ENCODE measurements around the gene TNFRSF8.

The TNFRSF8 gene

DNA sequence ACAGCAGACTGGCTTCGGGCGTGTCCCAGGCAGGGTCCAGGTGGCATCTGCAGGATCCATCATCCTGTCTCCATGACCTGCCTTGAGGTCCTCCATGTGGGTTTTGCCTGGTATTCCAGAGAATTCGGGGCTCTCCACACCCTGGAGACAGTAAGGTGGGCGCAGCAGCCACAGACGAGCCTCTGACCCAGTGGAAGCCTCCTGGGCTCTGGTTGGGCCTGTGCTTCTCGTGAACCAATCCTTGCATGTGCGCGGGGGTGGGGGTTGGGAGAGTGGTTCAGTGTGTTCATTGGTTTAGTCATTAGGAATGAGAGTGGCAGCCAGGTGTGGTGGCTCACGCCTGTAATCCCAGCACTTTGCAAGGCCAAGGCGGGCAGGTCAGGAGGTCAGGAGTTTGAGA lies 71.6 kb downstream of the TNFRSF8 start:
- peak overlapping the region in 2 of 21 experiments; percentile 5 to 50 for H3K27ac ChIP-seq
- H3K4me3 ChIP-seq = no peak overlapping the region

DNA sequence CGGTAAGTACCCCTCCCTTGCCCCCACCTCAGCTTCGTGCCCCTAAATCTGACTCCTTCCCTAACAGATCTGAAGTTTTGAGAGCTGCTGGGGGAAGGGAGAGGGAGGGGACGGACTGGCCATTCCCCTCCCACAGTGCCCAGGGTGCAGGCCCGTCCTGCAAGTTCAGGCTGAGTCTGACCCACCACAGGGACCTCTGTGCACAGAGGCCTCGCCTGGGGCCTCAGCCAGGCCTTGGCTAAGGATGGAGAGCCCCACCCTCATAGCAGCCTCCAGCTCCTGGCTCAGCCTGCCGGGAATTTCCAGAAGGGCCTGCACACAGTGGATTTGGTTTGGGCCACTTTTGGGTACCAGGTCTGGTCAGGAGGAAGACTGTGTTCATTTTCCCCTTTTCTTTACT lies 72.5 kb downstream of the TNFRSF8 start:
- Histone ChIP-seq H3K27ac (peak overlapping the region in 4 of 21 experiments; percentile 7 to 52 (median 37)), H3K4me3 (no peak overlapping the region)

- H3K4me3 ChIP-seq = no peak overlapping the region
- peak overlapping the region in 1 of 21 experiments; percentile 17 for H3K27ac ChIP-seq
Measured at GRCh38 chr1:12136916-12137610, 74.0 kb downstream of the TNFRSF8 start.

- Histone ChIP-seq H3K4me3 (no peak overlapping the region), H3K27ac (peak overlapping the region in 2 of 21 experiments; percentile 8 to 12)
Measured at GRCh38 chr1:12138196-12139168, 75.4 kb downstream of the TNFRSF8 start.

GRCh38 chr1:12140016-12140415 lies 76.9 kb downstream of the TNFRSF8 start:
- peak overlapping the region in 3 of 21 experiments; percentile 4 to 30 (median 4) for H3K27ac ChIP-seq
- no peak overlapping the region for H3K4me3 ChIP-seq

- H3K27ac ChIP-seq = peak overlapping the region in 7 of 21 experiments; percentile 4 to 75 (median 31)
- H3K4me3 ChIP-seq = no peak overlapping the region
Measured at GRCh38 chr1:12140515-12141162, 77.5 kb downstream of the TNFRSF8 start.

- Histone ChIP-seq H3K27ac (peak overlapping the region in 5 of 21 experiments; percentile 12 to 86 (median 82)), H3K4me3 (no peak overlapping the region)
Measured at GRCh38 chr1:12141163-12141850, 78.2 kb downstream of the TNFRSF8 start.

- H3K4me3 ChIP-seq = no peak overlapping the region
- peak overlapping the region in 18 of 21 experiments; percentile 32 to 86 (median 73) for H3K27ac ChIP-seq
Measured at GRCh38 chr1:12142141-12142823, 79.2 kb downstream of the TNFRSF8 start.

DNA sequence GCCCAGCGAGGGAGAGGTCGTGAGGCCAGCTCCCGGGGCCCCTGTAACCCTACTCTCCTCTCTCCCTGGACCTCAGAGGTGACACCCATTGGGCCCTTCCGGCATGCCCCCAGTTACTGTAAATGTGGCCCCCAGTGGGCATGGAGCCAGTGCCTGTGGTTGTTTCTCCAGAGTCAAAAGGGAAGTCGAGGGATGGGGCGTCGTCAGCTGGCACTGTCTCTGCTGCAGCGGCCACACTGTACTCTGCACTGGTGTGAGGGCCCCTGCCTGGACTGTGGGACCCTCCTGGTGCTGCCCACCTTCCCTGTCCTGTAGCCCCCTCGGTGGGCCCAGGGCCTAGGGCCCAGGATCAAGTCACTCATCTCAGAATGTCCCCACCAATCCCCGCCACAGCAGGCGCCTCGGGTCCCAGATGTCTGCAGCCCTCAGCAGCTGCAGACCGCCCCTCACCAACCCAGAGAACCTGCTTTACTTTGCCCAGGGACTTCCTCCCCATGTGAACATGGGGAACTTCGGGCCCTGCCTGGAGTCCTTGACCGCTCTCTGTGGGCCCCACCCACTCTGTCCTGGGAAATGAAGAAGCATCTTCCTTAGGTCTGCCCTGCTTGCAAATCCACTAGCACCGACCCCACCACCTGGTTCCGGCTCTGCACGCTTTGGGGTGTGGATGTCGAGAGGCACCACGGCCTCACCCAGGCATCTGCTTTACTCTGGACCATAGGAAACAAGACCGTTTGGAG lies 80.0 kb downstream of the TNFRSF8 start:
- H3K27ac ChIP-seq = peak overlapping the region in 20 of 21 experiments; percentile 41 to 86 (median 71)
- no peak overlapping the region for H3K4me3 ChIP-seq

DNA sequence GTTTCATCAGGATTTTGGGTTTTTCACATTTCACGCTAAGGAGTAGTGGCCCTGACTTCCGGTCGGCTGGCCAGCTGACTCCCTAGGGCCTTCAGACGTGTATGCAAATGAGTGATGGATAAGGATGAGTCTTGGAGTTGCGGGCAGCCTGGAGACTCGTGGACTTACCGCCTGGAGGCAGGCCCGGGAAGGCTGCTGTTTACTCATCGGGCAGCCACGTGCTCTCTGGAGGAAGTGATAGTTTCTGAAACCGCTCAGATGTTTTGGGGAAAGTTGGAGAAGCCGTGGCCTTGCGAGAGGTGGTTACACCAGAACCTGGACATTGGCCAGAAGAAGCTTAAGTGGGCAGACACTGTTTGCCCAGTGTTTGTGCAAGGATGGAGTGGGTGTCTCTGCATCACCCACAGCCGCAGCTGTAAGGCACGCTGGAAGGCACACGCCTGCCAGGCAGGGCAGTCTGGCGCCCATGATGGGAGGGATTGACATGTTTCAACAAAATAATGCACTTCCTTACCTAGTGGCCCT lies 80.6 kb downstream of the TNFRSF8 start:
- Histone ChIP-seq H3K27ac (peak overlapping the region in 20 of 21 experiments; percentile 41 to 86 (median 72)), H3K4me3 (no peak overlapping the region)

DNA sequence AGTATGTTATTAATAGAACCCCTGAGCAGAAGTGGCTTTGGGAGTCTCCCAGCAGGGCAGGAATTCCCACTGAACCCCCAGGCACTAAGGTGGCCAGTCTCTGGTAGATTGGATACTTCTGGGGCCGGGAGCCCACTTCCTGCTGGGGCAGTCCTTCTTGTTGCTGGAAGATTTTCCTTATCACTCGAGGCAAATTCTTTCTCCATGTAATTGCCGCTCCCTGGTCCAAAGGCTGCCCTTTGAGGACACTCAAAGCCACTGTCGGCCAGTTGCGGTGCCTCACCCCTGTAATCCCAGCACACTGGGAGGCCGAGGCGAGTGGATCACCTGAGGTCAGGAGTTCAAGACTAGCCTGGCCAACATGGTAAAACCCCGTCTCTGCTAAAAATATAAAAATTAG lies 81.1 kb downstream of the TNFRSF8 start:
- H3K4me3 ChIP-seq = no peak overlapping the region

GRCh38 chr1:12144969-12145368 lies 81.9 kb downstream of the TNFRSF8 start:
- peak overlapping the region in 12 of 21 experiments; percentile 6 to 84 (median 72) for H3K27ac ChIP-seq
- H3K4me3 ChIP-seq = no peak overlapping the region

More for the DNA sequence above, 81.1 kb downstream of the TNFRSF8 start:
- peak overlapping the region in 19 of 21 experiments; percentile 42 to 84 (median 72) for H3K27ac ChIP-seq

DNA sequence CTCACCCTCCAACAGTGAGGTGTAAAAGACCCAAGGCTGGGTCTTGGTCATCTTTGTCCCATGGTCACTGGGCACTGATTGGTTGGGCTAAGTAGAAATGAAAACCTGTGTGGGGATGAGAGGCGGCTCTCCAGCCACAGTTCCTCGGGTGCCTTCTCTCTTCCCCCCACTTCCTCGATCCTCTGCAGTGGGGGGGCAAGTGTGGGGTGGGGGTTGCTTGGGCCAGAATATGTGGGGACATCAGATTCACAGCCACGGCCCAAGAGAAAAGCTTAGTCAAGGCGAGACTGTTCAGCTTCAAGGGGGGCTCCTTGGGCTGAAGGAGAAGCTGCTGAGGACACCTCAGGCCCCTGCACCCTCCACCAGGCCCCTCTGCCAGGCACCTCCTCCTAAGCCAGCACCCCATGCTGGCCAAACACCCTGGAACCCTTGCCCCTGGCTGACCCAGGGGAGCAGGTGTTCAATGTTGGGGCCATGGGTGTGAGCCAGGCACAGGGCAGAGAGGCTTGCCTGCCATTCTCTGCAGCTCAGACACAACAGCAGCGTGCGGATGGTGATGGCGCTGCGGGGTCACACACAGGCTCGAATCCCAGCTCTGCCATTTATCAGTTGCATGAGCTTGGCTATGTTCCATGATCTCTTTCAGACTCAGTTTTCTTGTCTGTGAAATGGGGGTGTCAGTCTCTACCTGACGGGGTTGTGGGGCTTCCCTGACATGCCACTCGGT lies 82.7 kb downstream of the TNFRSF8 start:
- H3K4me3 ChIP-seq = no peak overlapping the region
- peak overlapping the region in 9 of 21 experiments; percentile 0 to 90 (median 73) for H3K27ac ChIP-seq

DNA sequence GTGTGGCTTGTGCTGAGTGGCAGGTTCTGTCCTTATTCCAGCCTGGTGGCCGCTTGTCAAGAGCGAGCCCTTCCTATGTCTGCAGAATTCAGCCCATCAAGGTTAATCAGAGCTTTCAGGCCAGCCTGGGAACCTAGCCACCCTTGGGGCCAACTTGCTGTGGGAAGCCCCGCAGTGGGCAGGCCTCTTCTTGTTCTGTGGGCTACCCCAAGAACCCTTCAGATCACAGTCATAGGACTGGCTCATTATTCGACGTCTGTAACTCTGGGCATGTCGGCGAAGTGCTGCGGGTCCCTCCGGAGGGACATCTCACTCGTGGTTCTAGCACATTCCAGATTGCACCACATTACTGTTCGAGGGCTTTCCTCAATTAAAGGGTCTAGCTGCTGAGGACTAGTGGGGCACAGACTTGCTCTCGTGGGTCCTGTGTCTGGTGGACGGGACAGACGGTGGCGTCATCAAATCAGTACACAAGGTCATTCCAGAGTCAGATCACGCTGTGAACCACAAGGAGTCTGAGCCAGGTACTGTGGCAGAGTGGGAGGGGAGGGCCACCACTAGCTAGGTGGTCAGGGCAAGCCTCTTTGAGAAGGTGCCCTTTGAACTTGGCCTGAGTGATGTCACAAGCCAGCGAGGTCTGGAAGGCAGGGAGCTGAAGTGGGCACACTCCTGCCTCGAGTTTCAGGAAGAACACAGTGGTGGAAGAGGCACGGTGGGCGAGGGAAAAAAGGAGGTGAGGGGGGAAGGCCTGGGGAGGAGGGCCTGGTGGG lies 83.4 kb downstream of the TNFRSF8 start:
- Histone ChIP-seq H3K27ac (peak overlapping the region in 19 of 21 experiments; percentile 0 to 95 (median 68)), H3K4me3 (no peak overlapping the region)

- Histone ChIP-seq H3K27ac (peak overlapping the region in 19 of 21 experiments; percentile 0 to 95 (median 77)), H3K4me3 (no peak overlapping the region)
Measured at GRCh38 chr1:12147201-12147701, 84.1 kb downstream of the TNFRSF8 start.
